GM18867 (cell line): Measurements from ENCODE around the gene MTUS2.

Experiments used
- ATAC-seq: cut with Tn5 transposase; IDR thresholded peaks from one replicate; pipeline ENCODE4 v1.9.1; 2021; ENCODE audit warnings: mild to moderate bottlenecking, moderate library complexity; ENCODE audit not compliant: unreplicated experiment

The MTUS2 gene

DNA sequence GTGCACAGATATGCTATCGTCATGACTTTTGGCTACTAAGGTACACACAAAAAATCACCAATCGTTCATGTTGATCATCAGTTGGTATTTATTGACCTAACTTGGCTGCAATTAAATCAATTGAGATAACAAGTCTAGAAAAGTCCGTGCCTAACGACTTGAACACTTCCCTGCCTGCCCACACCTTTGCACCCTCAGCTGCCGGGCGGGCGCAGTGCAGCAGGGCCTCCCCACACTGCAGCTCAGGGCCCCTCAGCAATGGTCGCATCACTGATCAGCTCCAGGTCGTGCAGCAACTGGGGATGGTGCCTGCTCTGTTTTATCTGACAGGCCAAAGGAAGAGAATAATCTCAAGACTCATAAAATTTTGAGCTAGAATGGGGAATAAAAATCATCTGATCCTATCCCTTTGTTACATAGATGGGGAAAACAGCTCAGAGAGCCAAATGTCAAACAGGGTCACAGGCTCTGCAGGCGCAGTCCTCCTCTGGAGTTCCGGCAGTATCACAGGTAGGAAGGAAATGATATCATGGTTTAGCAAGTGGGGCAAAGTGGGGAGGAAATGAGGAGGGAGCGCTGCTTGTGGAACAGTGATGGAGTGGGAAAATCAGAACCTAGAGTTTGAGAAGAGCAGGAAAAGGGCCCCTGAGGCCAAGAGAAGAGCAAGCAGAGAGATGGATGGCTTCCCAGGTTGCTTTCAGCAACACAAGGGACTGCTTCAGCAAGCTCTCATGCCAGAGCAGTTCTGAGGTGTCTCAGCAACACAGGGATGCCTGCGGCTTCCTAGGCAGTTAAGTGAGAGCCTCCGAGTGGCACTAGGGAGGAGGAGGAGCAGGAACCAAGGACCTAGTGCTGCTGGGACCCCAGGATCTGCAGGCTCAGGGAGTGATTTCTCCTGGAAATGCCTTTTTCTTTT lies 717.9 kb downstream of the MTUS2 start:
- no peak for ATAC-seq

- ATAC-seq: no peak
These were observed 718.5 kb downstream of the MTUS2 start for GRCh38 chr13:29538652-29539040.

- ATAC-seq: no peak
These were observed 719.7 kb downstream of the MTUS2 start for GRCh38 chr13:29539856-29540255.

DNA sequence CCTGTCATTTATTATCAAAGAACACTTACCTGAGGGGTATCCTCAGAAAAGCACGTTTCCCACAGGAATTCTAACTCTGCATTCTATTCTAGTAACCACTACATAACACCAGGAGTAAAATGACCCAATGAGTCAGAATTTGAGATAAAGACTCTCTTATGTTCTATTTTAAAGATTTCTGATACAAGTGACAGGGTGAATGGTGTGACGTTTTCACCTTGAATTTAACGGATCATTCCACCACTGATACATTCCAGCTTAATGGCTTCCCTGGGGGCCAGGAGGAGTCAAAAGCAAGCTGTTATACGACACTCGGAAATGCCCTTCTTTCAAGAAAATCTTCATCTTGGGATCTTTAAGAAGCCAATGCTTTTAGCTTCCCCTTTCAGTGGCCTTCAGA lies 720.2 kb downstream of the MTUS2 start:
- ATAC-seq: no peak

DNA sequence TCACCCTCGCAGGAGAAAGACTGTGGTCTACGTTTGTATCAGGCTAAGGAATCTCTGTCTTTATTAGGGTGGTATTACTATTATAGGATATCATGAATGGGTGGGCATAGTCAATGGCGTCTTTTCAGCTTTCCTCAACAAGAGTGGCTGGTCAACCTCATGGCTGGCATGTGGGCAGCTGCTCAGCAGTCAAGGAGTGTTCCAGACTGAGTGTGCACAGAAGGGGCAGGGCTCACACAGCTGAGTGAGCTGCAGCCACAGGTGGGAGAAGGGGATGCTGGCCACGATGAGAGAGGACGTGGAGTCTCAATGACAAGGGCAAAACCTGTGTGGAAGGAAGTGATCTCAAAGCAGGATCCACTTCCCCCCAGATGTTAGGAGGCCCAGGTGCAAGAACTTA lies 720.7 kb downstream of the MTUS2 start:
- ATAC-seq: no peak

GRCh38 chr13:29541400-29541799 lies 721.3 kb downstream of the MTUS2 start:
- ATAC-seq: no peak

DNA sequence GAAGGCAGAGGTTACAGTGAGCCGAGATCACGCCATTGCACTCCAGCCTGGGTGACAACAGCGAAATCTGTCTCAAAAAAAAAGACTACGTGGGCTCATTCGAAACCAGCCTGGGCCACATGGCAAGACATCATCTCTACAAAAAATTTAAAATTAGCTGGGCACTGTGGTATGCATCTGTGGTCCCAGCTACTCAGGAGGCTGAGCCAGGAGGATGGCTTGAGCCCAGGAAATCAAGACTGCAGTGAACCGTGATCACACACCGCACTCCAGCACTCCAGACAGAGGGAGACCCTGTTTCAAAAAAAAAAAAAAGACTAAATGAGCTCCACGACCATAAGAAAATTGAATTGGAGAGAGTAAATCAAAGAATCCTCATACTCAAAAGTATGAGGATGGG lies 722.2 kb downstream of the MTUS2 start:
- ATAC-seq: no peak

DNA sequence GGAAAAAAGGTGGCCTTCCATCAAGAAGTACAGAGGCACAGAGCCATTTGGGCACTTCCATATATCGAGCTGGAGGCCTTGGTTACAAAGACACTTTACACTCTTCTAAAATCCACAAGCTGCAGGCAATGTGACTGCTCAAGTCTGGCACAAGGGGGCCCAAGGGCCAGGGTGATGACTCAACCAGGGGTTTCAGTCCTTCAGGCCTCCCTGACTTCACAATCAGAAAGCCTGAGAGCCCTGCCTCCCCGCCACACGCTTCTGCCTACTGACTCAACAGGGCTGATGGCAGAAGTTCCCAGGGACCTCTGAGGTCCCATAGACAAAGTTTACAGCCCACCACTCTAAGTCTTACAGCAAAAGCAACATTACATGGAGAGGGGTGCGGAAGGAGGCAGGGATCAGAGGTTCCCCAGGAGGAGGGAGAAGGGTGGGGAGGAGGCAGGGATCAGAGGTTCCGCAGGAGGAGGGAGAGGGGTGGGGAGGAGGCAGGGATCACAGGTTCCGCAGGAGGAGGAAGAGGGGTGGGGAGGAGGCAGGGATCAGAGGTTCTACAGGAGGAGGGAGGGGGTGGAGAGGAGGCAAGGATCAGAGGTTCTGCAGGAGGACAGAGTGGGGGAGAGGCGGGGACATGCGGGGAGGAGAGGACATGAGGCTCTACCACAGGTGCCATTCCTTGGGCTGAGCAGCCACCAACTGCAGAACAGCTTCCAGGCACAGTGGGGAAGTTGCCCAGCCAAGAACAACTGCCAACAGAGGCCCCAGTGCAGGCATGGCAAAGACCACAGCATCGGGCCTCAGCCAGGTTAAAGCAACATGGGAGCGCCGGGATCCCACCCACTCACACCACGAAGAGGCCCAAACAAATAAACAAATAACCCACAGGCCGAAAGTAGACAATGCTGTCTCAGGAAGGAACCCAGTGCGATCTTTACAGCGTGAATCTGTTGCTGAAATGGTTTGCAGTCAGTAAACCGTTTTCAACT lies 723.4 kb downstream of the MTUS2 start:
- peak; percentile 99 for ATAC-seq

DNA sequence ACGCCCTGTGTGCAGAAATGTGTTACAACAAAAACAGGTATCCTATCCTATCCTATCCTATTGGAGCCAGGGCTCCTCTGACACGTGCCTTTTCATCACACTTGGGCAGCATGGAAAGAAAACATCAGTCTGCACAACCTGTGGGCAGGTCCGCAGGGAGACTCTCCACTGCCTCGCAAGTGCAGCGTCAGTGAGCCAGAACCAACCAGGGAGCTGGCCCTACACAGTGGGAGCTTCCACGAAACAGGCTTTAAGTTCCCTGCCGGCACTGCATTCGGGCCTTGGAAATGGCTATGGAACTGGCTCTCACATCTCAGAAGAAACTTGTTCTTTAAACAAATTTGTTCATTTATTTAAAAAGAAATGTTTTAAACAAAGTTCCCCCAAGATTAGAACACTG lies 725.8 kb downstream of the MTUS2 start:
- ATAC-seq: no peak

DNA sequence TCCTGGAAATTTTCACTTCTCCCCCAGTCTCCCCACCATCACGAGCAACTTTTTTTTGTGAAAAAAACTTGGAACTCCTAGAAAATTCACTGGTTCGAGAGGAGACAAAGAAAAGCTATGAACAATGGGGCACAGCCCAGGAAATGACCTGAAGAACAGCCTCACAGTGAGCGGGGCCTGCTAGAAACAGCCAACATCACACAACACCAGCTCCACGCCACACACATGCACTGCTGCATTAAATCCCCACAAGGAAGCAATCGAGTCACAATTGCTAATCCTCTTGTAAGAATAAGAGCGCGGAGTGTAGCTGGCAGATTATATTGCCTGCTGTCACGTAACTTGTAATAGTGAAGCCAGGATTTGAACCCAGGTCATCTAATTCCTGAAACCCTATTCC lies 726.5 kb downstream of the MTUS2 start:
- no peak for ATAC-seq

DNA sequence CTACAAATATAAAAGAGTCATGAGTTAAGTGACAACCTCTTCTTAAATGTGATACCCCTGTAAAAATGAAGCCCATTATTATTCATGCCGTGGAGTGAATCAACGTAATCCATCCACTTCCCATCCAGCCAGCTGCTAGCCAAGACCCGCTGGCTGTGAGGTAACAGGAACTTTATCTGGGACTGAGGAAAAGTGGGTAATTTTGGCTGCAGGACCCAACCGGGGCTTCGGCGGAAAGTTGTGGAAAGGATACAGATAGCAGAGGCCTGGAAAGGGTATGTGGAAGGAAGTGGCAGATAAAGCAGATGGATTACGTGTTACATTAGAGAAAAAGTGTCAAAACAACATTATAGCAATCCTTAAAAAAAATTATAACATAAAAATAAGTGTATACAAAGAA lies 727.0 kb downstream of the MTUS2 start:
- no peak for ATAC-seq

DNA sequence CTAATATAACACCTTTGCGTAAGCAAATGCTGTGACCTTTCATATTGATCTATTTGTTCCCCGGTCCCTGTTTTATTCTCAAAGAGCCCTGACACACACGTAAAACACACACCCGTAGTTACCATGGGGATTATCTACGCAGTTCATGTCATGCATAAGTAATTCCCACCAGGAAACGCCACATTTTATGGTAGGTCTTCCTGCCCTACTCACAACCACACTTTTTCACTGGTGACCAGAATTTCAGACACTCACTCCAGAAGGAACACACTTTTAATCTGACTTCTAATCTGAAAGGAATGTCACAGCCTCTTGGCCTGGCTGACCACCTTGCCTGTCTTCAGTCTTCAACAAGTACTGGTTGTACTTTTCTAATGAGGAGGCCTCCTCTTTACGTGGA lies 728.6 kb downstream of the MTUS2 start:
- no peak for ATAC-seq

- no peak for ATAC-seq
These were observed 730.4 kb downstream of the MTUS2 start for GRCh38 chr13:29550430-29550988.

DNA sequence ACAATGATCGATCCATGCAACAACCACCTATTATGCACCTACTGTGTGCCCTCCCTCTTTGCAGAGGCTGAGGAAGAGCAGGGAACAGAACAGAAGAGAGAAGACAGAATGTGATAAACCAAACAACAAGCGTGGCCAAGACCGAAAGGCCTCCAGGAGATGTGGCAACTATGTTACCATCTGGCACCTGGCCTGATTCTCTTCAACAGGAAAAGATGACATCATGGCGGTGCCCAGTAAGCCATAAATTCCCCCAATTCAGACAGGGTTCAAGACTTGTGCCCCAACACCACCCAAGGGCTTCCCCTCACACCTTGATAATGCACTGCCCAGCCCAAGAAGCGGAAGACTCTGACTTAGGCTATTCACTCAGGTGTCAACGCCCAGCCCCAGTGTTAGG lies 731.1 kb downstream of the MTUS2 start:
- ATAC-seq: no peak
